Omental fat pad (tissue), 4 donors: Measurements from ENCODE around the gene ZNF770. TPM values are rescaled to one million over a fixed set of nuclear protein-coding genes. Genes with fewer than 3 reads are reported as not detected.

Experiments used
- ATAC-seq: fragments of 150-250 bp; one replicate; pipeline ENCODE4 v1.9.1; 2016; ENCODE audit warnings: mild to moderate bottlenecking, moderate library complexity; ENCODE audit not compliant: low FRiP score
- DNase-seq: peaks from one replicate; pipeline ENCODE4 v3.0.0-alpha.2; 2019; ENCODE audit warnings: low spot score
- CTCF ChIP-seq, 3 donors: fragments of 450-650 bp; IDR thresholded peaks; one replicate each; pipeline ENCODE4 v1.5.1; 2016 to 2017; ENCODE audit warnings: antibody characterized with exemption in 3 of 3, mild to moderate bottlenecking in 3 of 3, moderate library complexity in 2 of 3
- total RNA-seq, 4 donors: library from RNA; depleted of rRNA; stranded (reverse); fragments of >200 nt; gene quantifications; one replicate each; pipeline ENCODE4 v1.1.0, GENCODE V29; 2016

Gene ZNF770
- total RNA-seq, 4 donors from 2014 or later, result 21.5 to 30.5 (median 24.5) TPM

DNA sequence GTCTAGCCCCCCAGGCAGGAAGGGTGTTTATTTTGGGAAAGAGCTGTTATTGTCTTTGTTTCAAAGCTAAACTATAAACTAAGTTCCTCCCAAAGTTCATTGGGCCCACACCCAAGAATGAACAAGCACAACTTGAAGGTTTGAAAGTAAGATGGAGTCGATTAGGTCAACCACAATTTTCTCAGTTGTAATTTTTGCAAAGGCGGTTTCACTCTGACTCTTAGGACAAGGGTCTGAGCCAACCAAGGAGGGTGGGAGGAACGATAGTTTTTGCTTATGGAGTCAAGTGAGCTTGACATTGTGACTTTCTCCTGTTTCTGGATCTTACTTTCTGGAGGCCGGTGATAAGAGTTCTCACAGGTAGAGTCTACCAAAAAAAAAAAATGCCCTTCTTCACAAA, 5.8 kb upstream of the ZNF770 start:
- TF ChIP-seq CTCF (IDR thresholded peaks at IDR 0.05), result no peak
- ATAC-seq, result no peak

DNA sequence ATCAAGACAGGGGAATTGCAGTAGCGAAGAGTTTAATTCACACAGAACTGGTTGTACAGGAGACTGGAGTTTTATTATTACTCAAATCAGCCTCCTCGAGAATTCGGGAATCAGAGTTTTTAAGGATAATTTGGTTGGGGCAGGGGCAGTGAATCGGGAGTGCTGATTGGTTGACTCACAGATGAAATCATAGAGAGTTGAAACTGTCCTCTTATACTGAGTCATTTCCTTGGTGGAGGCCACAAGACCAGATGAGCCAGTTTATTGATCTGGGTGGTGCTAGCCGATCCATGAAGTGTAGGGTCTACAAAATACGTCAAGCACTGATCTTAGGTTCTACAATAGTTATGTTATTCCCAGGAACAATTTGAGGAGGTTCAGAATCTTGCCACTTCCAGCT, 5.3 kb upstream of the ZNF770 start:
- no peak for ATAC-seq
- no peak for DNase-seq
- no peak for TF ChIP-seq CTCF (IDR thresholded peaks at IDR 0.05)

More for the DNA sequence above, 5.8 kb upstream of the ZNF770 start:
- no peak for DNase-seq

DNA sequence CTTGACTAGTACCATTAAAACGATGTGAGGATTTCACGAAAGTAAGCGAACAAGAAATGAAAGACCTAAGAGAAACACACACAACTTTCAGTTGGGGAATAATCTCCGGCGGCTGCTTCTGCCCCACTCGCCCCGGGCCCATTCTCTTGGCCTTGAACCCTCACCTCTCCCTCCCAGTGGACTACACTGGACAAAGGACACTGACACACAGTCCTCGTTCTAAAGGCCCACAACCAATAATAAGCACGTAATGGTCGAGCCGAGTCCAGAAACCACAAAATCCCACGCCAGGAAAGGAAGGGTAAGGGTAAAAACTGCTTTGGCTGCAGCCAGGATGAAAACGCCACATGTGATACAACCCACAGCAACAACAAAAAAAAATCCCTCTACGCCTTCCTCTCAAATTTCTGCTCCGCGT, 469 bp downstream of the ZNF770 start:
- no peak for TF ChIP-seq CTCF (IDR thresholded peaks at IDR 0.05)
- no peak for DNase-seq
- ATAC-seq, result peak; percentile 9

- ATAC-seq (no peak), DNase-seq (no peak)
- TF ChIP-seq CTCF (IDR thresholded peaks at IDR 0.05), result no peak
Observed at GRCh38 chr15:34986771-34987480, 1.2 kb downstream of the ZNF770 start.

DNA sequence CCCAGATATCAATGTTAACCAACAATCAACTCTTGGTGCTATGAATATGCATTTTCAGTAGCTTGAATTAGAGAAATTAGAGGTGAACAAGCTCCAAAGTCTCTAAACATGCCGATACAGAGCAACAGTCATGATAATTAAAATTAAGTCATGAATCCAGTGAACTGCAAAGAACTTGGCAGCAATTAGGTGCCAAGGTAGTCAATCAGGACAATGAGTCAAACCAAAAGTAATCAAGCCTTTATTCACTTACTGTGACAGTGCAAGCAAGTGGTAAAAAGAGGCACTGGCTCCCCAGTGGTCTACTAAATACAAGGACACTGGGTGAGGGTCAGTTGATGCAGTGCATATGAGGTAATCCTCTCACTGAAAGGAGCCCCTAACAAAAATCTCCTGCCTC, 1.8 kb downstream of the ZNF770 start:
- ATAC-seq, result no peak
- no peak for TF ChIP-seq CTCF (IDR thresholded peaks at IDR 0.05)
- DNase-seq, result no peak

- ATAC-seq (no peak), DNase-seq (no peak)
- TF ChIP-seq CTCF (IDR thresholded peaks at IDR 0.05), result no peak
Observed at GRCh38 chr15:34984889-34985630, 3.0 kb downstream of the ZNF770 start.

DNA sequence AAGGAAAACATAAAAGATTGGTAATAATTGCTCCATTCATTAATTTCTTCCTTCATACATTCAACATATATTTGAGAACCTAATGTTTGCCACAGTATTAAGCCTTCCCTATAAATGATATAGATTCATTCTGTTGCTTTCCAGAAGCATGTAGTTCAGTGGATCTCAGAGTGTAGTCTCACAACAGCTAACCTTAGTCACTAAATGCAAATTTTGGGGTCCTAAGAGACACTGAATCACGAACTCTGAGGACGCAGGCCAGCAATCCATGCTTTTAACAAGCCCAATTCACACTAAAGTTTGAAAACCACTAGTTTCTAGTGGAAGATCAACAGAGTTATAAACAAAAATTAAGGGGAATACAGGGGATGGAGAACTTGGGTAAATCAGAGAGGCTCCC, 11.3 kb downstream of the ZNF770 start:
- DNase-seq, result no peak
- TF ChIP-seq CTCF (IDR thresholded peaks at IDR 0.05), result no peak
- ATAC-seq, result no peak
